IPS-NIHi7 (cell line): ENCODE results near the gene CCDC169.

Source experiments
- DNase-seq: peaks from one replicate; pipeline ENCODE4 v3.0.0; 2012; ENCODE audit warnings: mixed read lengths; ENCODE audit errors: extremely low spot score

CCDC169 gene

DNA sequence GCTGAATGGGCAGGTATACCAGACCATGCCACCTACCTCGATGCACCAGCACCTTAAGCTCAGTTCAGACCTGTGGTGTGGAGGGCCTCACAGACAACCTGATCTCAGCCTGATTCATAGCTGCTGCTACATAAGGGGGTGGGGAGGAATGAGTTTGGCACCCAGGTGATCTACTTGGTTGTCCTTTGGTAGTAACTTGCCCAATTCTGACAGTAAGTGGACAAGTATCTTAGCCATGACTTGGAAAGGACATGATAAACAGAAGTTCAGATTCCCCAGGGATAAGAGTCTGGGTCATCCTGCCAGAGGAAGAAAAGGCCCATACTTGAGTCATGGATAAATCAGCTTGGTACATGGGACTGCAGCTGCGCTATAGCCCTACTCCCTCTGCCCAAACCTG, 54.9 kb downstream of the CCDC169 start:
- DNase-seq = no peak

DNA sequence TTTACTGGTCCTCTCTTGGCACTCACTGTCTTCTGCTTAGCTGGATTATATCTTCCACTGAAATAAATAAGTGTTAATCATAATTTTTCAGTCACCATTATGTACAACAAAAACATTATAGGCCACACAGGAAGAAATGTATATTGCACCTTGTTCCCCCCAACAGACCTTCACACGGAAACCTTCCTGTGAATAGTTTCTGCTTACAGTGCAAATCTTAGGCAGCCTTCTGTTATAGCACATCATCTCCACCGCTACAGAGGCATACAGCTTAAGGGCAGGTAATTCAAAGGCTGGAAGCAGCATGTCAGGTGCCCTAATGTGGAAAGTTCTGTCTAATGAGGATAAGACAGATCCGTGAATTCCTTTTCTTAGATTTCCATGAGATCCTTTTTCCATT, 66.4 kb downstream of the CCDC169 start:
- no peak for DNase-seq

GRCh38 chr13:36224730-36225129, 72.9 kb downstream of the CCDC169 start:
- DNase-seq = no peak

DNA sequence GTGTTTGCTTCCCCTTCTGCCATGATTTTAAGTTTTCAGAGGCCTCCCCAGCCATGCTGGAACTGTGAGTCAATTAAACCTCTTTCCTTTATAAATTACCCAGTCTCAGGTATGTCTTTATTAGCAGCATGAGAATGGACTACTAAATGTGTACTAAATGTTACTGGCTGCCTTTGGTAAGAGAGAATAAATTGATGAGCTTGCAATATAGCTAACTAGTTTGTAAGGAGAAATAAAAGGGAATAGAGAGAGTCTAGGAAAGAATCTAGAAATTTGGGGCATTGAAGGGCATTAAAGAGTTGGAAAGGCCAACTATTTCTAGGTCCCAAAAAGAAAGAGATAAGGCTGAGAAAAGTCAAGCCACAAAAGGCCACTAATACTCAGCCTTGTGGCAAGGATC, 77.7 kb downstream of the CCDC169 start:
- no peak for DNase-seq

DNA sequence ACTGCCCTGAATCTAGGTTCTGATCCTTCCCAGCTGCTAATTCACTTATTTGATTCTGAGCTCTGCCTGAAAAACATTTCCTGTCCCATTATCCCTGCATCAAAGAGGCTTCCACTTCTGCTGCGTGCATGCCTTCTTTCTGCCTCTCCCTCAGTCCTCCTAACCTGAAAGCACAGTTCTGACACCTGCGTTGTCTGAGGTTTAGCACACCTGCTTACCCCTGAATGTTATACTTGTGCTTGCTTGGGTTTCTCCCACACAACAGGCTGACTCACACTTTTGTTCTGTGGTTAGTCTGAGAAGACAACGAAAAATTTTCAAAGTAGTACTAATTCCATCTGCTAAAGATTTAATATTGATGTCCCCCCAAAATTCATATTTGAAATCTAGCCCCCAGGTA, 80.2 kb downstream of the CCDC169 start:
- DNase-seq = no peak

GRCh38 chr13:36214163-36214921, 83.3 kb downstream of the CCDC169 start, which contains the start of gene SOHLH2:
Gene SOHLH2 (minus strand): TSS chr13:36214556. CDS start chr13:36214526, 30 bp downstream.
- DNase-seq = no peak

DNA sequence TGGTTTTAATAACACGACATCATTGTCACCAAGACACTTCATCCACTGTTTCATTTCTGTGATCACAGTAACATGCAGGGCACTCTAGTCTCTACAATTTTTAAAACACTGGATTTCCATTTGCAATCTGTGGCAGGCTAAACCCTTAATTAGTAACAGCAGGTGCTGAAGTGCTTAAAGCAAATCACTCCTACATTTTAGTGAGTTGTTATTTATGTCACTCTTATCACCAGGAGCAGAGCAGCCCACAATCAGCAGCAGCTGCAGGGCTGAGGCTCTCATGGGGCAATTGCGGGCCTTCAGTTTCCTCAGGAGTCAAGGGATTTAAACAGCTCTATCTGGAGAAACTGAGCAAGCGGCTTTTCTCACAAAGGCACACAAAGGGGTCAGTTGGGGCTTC, 84.8 kb downstream of the CCDC169 start:
- DNase-seq = no peak

GRCh38 chr13:36211567-36211966, 86.0 kb downstream of the CCDC169 start:
- DNase-seq = no peak

GRCh38 chr13:36210738-36211137, 86.9 kb downstream of the CCDC169 start:
- DNase-seq = no peak

DNA sequence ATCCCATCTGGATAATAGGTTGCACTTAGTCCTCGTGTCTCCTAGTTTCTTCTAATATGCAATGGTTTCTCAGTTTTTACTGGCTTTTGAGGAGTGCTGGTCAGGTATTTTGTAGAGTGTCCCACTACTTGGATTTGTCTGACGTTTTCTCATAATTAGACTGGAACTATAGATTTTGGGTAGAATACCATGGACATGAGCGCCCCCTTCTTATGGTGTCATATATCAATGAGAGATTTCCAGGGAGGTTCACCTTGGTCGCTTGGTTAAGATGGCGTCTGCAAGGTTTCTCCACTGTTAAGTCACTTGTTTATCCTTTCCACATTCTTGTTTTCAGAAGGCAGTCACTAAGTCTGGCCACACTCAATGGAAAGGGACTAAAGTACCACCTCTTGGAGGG, 89.9 kb downstream of the CCDC169 start:
- no peak for DNase-seq

DNA sequence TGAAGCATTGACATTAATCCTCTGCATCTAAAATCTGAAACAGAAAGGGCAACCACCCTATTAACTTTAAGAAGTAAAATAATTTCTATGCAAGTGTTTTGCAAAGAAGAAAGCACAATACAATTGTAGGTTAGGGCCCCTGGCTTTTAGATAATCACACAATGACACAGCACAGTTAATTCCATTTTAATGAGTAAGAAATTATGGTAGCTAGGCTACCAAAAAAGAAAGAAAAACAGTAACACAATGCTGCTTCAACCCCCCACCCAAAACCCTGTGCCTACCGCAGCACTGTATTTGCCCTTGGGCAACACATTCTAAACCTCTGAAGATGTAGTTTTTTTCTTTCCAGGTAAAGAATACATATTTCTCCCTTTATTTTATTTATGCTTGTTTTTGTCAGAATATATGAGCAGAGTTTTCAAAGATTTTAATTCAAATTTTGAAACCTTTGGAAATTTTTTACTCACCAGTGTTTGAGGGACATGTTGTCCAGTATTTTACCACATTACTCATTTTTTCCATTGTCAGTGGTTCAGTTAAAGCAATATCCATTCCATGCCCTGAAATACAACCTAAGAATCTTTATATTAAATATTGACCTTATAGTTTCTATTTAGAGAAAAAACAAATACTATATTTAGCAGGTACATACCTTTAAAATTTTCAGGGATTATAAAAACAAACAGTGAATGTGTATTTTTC, 104.3 kb downstream of the CCDC169 start:
- no peak for DNase-seq

- DNase-seq = no peak
These were observed 105.4 kb downstream of the CCDC169 start for GRCh38 chr13:36192166-36192565.

DNA sequence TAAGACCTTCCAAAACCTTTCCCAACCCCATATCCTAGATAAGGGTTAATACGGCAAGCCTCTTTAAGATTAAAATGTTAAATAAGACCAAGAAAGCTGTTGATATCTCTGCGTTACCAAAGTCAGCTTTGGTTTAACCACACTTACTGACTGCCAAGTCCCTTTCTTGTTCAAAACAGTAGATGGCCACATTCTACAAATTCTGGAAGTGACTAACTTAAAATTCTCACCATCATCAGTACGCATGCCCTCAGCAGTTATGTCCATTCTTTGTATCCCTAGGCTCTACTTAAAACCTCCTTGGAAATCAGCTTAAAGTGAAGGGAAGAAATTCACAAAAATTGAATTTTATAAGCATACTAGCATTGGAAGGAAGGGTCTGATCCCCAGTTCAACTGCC, 106.8 kb downstream of the CCDC169 start:
- no peak for DNase-seq

DNA sequence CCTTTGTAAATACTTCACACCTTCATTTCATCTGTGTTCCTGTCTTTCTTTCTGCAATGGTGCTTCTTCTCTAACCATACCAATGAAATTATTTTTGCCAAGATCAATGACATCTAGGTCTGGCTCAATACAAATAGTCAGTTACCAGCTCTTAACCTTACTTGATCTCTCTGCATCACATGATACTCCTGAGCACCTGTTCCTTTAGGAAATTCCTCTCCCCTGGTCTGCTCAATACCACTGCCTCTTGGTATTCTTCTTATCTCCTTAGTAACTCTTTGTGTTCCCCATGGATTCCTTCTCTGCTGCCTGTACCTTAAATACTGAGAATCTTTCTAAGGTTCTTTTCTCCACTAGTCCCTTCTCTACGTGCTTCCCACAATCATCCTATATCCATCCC, 109.2 kb downstream of the CCDC169 start:
- no peak for DNase-seq

GRCh38 chr13:36183901-36184300, 113.7 kb downstream of the CCDC169 start:
- no peak for DNase-seq
